Measurements from ENCODE around the gene SPAG9. TPM values are rescaled to one million over a fixed set of nuclear protein-coding genes. Genes with fewer than 3 reads are reported as not detected.

The SPAG9 gene
- total RNA-seq, 2 experiments from 2014 or later = 48.0 to 88.2 TPM

DNA sequence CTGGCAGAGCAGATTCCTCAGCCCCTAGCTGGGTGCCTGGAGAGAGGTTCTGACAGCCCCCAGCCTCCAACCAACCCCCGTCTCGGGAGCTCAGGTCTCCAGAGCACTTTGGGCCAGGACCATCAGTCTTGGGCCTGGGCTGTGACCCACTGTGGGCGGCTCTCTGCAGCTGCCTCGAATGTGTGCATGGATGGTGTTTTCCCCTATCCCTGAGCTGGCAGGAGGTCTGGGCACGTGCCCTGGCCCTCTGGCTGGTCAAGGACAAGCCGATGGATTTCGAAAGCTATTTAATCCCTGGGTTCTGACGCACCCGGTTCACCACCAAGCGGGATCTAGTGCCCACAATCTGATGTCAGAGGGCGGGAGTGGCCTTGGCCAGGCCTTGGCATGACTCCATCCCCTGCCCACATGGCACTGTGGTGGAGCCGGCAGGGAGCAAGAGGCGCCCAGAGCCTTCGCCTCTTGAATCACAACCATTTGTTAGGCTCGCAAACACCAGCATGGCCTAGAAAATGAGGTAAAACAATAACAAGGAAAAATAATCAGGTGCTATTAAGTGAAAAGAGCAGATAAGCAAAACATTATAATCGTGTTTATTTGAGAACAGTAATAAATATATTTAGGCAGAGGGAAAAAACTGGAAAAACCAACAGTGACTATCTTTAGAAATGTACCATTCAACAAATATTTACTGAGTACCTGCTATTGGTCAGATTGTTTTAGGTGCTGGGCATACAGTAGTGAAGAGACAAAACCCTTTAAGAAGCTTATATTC, 185.3 kb downstream of the SPAG9 start:
- no peak overlapping the region for H3K4me3 Mint-ChIP-seq
- DNase-seq = no peak
- ChIA-PET POLR2A (interaction anchor here (0.7 to 1.0 kb wide), 2 partner anchors 69 to 83 kb away, joined by 3 to 4 read pairs; partner anchors contain the start of gene TOB1), CTCF (interaction anchor here (0.9 to 1.1 kb wide), 3 partner anchors 8 to 22 kb away, joined by 3 to 6 read pairs (median 4); no protein-coding TSS in a partner anchor)
- H3K27ac Mint-ChIP-seq = no peak overlapping the region
- no peak for ATAC-seq
- peaks cover 9% of the 10 kb centered on the region for H3K4me1 Mint-ChIP-seq
- no peaks in the 10 kb centered on the region for H3K36me3 Mint-ChIP-seq (ENCODE audit: low read depth)
- no peaks in the 10 kb centered on the region for H3K27me3 Mint-ChIP-seq
- H3K9me3 Mint-ChIP-seq (ENCODE audit: low read depth) = no peaks in the 10 kb centered on the region
- intact Hi-C loops (cut with DNase I, micrococcal nuclease) = no loop called here

DNA sequence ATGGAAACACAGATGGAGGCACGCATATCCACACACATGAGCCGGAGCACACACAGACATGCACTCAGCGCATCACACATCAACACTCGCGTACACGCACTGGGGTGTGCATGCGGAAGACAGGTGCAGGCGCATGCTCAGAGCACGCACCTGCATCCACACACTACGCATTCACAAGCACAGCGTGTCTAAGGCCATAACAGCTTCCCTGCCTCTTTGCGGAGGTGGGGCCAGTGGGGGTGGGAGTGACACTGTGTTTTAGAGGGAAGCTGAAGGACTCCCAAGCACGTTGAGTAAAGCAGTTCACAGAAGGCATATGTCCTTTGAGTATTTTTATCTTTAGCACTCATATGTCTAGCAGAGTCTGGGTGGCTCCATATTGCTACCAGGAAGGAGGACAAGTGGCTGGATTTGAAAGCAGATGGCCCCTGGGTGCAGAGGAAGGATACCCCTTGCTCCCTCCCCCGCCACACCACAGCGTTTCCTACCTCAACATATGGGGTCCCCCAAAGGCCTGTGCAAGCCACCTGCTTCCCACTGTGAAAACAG, 185.9 kb downstream of the SPAG9 start:
- ChIA-PET POLR2A (interaction anchor here (1.0 kb wide), 1 partner anchor 83 kb away, joined by 4 read pairs; no protein-coding TSS in a partner anchor), CTCF (interaction anchor here (1.1 kb wide), 1 partner anchor 10 kb away, joined by 4 read pairs; no protein-coding TSS in a partner anchor)
- intact Hi-C loops (cut with DNase I, micrococcal nuclease) = no loop called here
- Mint-ChIP-seq H3K9me3 (ENCODE audit: low read depth) (no peaks in the 10 kb centered on the region), H3K4me1 (peaks cover 12% of the 10 kb centered on the region), H3K4me3 (no peak overlapping the region), H3K27ac (no peak overlapping the region), H3K36me3 (ENCODE audit: low read depth) (no peaks in the 10 kb centered on the region), H3K27me3 (no peaks in the 10 kb centered on the region)
- ATAC-seq = no peak
- DNase-seq = no peak

DNA sequence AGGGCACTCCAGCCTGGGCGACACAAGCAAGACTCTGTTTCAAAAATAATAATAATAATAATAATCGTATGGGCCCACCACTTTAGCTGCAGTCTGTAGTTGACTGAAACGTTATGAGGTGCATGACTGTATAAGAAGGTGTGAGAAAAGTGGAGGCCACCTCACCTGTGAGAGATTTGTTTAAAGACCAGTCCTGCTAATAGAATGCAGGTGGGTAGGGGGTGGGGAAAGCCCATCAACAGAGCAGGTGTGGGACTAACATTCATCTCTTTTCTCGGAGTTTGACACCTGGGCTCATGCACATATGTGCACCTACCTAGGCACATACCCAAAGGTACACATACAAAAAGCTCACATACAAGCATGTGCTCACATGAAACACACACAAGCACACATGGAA, 186.5 kb downstream of the SPAG9 start:
- no peak for DNase-seq
- H3K27ac Mint-ChIP-seq = no peak overlapping the region
- H3K9me3 Mint-ChIP-seq (ENCODE audit: low read depth) = no peaks in the 10 kb centered on the region
- CTCF ChIA-PET = no interaction called here
- ATAC-seq = no peak
- H3K4me3 Mint-ChIP-seq = no peak overlapping the region
- no peaks in the 10 kb centered on the region for H3K36me3 Mint-ChIP-seq (ENCODE audit: low read depth)
- POLR2A ChIA-PET = no interaction called here
- H3K4me1 Mint-ChIP-seq = peaks cover 12% of the 10 kb centered on the region
- no peaks in the 10 kb centered on the region for H3K27me3 Mint-ChIP-seq
- intact Hi-C loops (cut with DNase I, micrococcal nuclease) = no loop called here

DNA sequence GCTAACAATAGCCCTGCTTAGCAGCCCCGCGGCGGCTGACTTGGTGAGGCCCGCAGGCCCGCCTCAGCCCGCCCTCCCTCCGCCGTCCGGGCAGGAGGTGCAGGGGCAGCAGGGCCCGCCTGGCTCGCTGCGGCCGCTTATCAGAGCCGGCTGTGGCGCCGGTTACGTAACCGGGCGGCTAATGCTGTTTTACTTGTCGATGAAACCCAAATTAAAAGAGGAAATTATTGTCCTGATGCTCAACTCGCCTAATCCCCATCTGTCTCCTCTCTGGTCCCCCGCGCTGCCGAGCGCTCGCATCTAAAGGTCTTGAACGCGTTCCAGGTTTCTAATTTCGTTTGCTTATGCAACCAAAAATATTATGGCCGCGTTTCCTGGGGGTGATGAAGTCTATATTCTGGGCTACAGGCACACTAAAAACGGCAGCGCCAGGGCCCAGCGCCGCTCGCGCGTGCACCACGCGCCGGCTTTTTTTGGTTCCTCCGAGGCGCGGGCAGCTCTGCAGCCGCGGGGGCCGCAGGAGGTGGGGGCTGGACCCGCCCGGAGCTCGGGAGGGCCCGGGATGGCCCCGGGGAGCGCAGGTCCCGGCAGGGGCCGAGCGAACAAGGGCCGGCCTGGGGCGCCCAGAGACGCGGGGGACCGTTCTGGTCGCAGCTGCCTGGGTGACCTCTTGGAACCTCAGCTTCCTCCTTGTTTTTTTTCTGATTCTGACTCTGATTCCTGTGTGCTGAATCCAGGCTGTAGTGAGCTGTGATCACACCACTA, 189.3 kb downstream of the SPAG9 start:
- H3K27ac Mint-ChIP-seq = peak overlapping the region; percentile 86
- peak; percentile 66 for DNase-seq
- no peaks in the 10 kb centered on the region for H3K36me3 Mint-ChIP-seq (ENCODE audit: low read depth)
- ChIA-PET CTCF (interaction anchor here (0.7 to 2.5 kb wide), 3 partner anchors 18 to 79 kb away, joined by 5 to 10 read pairs (median 6); partner anchors contain the start of gene TOB1), POLR2A (interaction anchor here (1.5 kb wide), 1 partner anchor 65 kb away, joined by 9 read pairs; the partner anchor contains the start of gene TOB1)
- H3K4me3 Mint-ChIP-seq = peak overlapping the region; percentile 73
- H3K4me1 Mint-ChIP-seq = peaks cover 17% of the 10 kb centered on the region
- peak; percentile 80 for ATAC-seq
- intact Hi-C loops (cut with DNase I, micrococcal nuclease) = loop anchor here in 1 of 2 experiments (1.0 kb wide), 1 partner anchor 65 kb away; the partner anchor contains the start of gene TOB1
- H3K9me3 Mint-ChIP-seq (ENCODE audit: low read depth) = no peaks in the 10 kb centered on the region
- H3K27me3 Mint-ChIP-seq = no peaks in the 10 kb centered on the region

DNA sequence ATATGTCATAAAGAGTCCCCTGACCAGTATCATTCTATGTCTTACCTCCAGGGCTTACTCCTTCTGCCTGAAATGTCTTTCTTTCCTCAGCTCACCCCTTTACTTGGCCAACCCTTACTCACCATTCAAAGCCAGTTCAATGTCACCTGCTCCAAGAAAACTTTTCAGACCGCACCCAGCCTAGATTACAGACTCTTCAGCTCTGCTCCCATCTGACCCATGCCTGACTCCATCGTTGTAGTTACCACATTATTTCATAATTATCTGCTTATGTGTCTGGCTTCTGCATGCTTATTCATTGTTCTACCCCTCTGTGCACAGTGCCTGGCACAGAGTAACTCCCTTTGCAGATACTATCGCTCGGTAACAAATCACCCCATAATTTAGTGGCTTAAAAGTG, 192.0 kb downstream of the SPAG9 start:
- CTCF ChIA-PET = interaction anchor here (0.8 to 1.2 kb wide), 3 partner anchors 65 to 146 kb away, joined by 3 read pairs; no protein-coding TSS in a partner anchor
- peaks cover 23% of the 10 kb centered on the region for H3K4me1 Mint-ChIP-seq
- no peaks in the 10 kb centered on the region for H3K36me3 Mint-ChIP-seq (ENCODE audit: low read depth)
- no peak overlapping the region for H3K27ac Mint-ChIP-seq
- no peak overlapping the region for H3K4me3 Mint-ChIP-seq
- ATAC-seq (no peak), DNase-seq (no peak)
- intact Hi-C loops (cut with DNase I, micrococcal nuclease) = no loop called here
- no peaks in the 10 kb centered on the region for H3K27me3 Mint-ChIP-seq
- no peaks in the 10 kb centered on the region for H3K9me3 Mint-ChIP-seq (ENCODE audit: low read depth)
- POLR2A ChIA-PET = interaction anchor here (0.8 kb wide), 1 partner anchor 114 kb away, joined by 3 read pairs; no protein-coding TSS in a partner anchor

GRCh38 chr17:50927287-50927686, 193.4 kb downstream of the SPAG9 start:
- peaks cover 23% of the 10 kb centered on the region for H3K4me1 Mint-ChIP-seq
- DNase-seq (no peak), ATAC-seq (no peak)
- H3K4me3 Mint-ChIP-seq = no peak overlapping the region
- intact Hi-C loops (cut with DNase I, micrococcal nuclease) = no loop called here
- H3K27me3 Mint-ChIP-seq = no peaks in the 10 kb centered on the region
- POLR2A ChIA-PET = no interaction called here
- no peak overlapping the region for H3K27ac Mint-ChIP-seq
- H3K9me3 Mint-ChIP-seq (ENCODE audit: low read depth) = no peaks in the 10 kb centered on the region
- CTCF ChIA-PET = interaction anchor here (0.5 to 1.3 kb wide), 8 partner anchors 9 to 1736 kb away, joined by 3 to 4 read pairs (median 3); no protein-coding TSS in a partner anchor
- H3K36me3 Mint-ChIP-seq (ENCODE audit: low read depth) = no peaks in the 10 kb centered on the region

GRCh38 chr17:50926523-50926922, 194.1 kb downstream of the SPAG9 start:
- ATAC-seq (peak; percentile 18), DNase-seq (no peak)
- Mint-ChIP-seq H3K27ac (no peak overlapping the region), H3K4me3 (no peak overlapping the region), H3K4me1 (peaks cover 20% of the 10 kb centered on the region), H3K9me3 (ENCODE audit: low read depth) (no peaks in the 10 kb centered on the region), H3K36me3 (ENCODE audit: low read depth) (no peaks in the 10 kb centered on the region), H3K27me3 (no peaks in the 10 kb centered on the region)
- ChIA-PET CTCF (interaction anchor here (0.6 to 1.9 kb wide), 6 partner anchors 18 to 272 kb away, joined by 3 to 7 read pairs (median 4); no protein-coding TSS in a partner anchor), POLR2A (no interaction called here)
- intact Hi-C loops (cut with DNase I, micrococcal nuclease) = no loop called here

DNA sequence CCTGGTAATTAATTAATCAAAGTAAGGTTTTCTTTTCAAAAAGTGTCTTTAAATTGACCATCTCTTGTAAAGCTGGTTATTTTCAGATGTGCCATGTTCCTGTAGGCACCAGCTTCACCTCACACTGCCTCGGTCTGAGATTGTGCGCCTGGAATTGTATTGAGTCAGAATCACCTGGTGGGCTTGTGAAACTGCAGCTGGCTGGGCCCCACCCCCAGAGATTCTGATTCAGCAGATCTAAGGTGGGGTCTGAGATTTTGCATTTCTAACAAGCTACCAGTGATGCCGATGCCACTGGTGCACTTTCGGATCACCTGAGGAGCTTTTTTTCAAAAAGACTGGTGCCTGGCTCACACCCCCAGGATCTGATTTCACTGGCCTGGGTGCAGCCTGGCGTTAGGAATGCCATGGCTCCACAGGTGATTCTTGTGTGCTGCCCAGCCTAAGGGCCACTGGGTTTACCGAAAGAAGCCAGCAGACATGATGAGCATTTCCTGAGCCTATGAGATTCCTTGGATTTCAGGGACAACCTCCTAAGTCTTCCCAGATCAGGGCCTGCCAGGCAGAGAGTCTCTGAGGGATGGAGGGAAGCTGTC, 195.3 kb downstream of the SPAG9 start:
- intact Hi-C loops (cut with DNase I, micrococcal nuclease) = no loop called here
- Mint-ChIP-seq H3K4me3 (no peak overlapping the region), H3K4me1 (peaks cover 15% of the 10 kb centered on the region), H3K36me3 (ENCODE audit: low read depth) (no peaks in the 10 kb centered on the region), H3K27me3 (no peaks in the 10 kb centered on the region), H3K9me3 (ENCODE audit: low read depth) (no peaks in the 10 kb centered on the region), H3K27ac (no peak overlapping the region)
- ChIA-PET CTCF (interaction anchor here (0.7 to 1.9 kb wide), 5 partner anchors 15 to 273 kb away, joined by 3 to 7 read pairs (median 5); no protein-coding TSS in a partner anchor), POLR2A (no interaction called here)
- ATAC-seq (no peak), DNase-seq (no peak)

DNA sequence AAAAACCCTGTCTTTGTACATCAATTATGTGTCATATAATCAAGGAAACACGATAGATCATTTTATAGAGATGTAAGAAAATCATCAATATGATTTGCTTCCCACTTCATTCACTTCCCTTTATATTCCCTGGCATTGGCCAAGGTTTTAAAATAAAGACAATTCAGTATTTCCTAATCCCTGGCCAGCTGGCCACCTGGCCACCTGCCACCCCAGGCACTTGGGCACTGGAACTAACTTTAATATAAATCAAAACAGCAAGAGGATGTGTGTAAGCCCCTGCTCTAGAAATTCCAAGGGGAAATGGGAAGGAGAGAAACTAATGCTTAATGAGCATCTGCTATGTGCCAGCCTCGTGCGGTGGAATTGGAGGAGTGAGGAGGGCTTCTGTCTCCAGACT, 195.9 kb downstream of the SPAG9 start:
- Mint-ChIP-seq H3K27me3 (no peaks in the 10 kb centered on the region), H3K4me1 (peaks cover 14% of the 10 kb centered on the region), H3K36me3 (ENCODE audit: low read depth) (no peaks in the 10 kb centered on the region), H3K27ac (no peak overlapping the region), H3K4me3 (no peak overlapping the region), H3K9me3 (ENCODE audit: low read depth) (no peaks in the 10 kb centered on the region)
- ATAC-seq = no peak
- CTCF ChIA-PET = interaction anchor here (0.7 to 1.9 kb wide), 4 partner anchors 15 to 274 kb away, joined by 3 to 7 read pairs (median 5); no protein-coding TSS in a partner anchor
- POLR2A ChIA-PET = no interaction called here
- DNase-seq = no peak
- intact Hi-C loops (cut with DNase I, micrococcal nuclease) = no loop called here

GRCh38 chr17:50924300-50924699, 196.4 kb downstream of the SPAG9 start:
- Mint-ChIP-seq H3K4me3 (no peak overlapping the region), H3K9me3 (ENCODE audit: low read depth) (no peaks in the 10 kb centered on the region), H3K27me3 (no peaks in the 10 kb centered on the region), H3K27ac (no peak overlapping the region), H3K36me3 (ENCODE audit: low read depth) (no peaks in the 10 kb centered on the region), H3K4me1 (peaks cover 19% of the 10 kb centered on the region)
- ATAC-seq (no peak), DNase-seq (no peak)
- intact Hi-C loops (cut with DNase I, micrococcal nuclease) = no loop called here
- ChIA-PET POLR2A (no interaction called here), CTCF (interaction anchor here (3.0 kb wide), 1 partner anchor 72 kb away, joined by 9 read pairs; no protein-coding TSS in a partner anchor)

- H3K9me3 Mint-ChIP-seq (ENCODE audit: low read depth) = no peaks in the 10 kb centered on the region
- ChIA-PET CTCF (interaction anchor here (0.7 to 3.0 kb wide), 3 partner anchors 28 to 71 kb away, joined by 3 to 9 read pairs (median 4); no protein-coding TSS in a partner anchor), POLR2A (no interaction called here)
- H3K27me3 Mint-ChIP-seq = no peaks in the 10 kb centered on the region
- H3K4me3 Mint-ChIP-seq = no peak overlapping the region
- intact Hi-C loops (cut with DNase I, micrococcal nuclease) = no loop called here
- no peak for DNase-seq
- no peak overlapping the region for H3K27ac Mint-ChIP-seq
- H3K36me3 Mint-ChIP-seq (ENCODE audit: low read depth) = no peaks in the 10 kb centered on the region
- H3K4me1 Mint-ChIP-seq = peaks cover 24% of the 10 kb centered on the region
- no peak for ATAC-seq
These were observed 197.1 kb downstream of the SPAG9 start for GRCh38 chr17:50923611-50924010.
